Measurements from ENCODE around the gene NR1H4.
"Not testable (repeated sequence)": the region's sequence is repeated elsewhere in the genome, so short reads cannot be mapped to it uniquely, and the experiment has no call there.

NR1H4 gene

GRCh38 chr12:100573292-100574186 lies 99.9 kb downstream of the NR1H4 start, which contains the start of gene GAS2L3:
Gene GAS2L3 (plus strand): TSS chr12:100573684. CDS start chr12:100594905, 21,221 bp downstream.
- peak; percentile 59 for DNase-seq

- DNase-seq = no peak
Observed at GRCh38 chr12:100574187-100575074, 100.8 kb downstream of the NR1H4 start.

DNA sequence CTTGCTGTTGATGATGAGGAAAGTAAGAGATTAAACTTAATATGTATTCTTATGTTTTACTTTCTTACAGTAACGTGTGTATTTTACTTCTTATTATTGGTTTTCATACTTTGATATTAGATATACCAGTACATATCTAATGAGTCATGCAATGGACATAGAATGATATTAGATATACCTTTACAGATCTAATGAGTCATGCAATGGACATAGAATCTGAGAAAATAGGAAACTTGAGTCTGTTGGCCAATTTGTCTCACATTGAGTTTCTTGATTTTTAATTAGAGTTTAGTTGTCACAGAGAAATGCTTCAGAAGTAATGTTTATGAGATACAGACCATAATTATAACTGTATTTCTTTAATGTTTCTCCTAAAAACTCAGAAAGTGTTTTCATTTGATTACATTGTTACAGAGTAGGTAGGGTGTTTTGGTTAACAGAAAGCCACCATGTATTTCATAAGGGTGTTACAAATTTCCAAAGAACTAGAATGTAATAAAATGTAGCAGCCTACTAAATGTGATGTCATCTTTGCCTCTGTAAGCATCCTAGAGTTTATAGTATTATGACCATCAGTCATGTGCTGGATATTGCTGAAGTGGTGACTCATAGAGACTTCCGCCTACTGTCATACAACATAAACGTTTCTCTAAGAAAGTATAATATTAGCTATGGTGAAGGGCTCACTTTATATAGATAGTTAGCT lies 102.8 kb downstream of the NR1H4 start:
- no peak for DNase-seq

DNA sequence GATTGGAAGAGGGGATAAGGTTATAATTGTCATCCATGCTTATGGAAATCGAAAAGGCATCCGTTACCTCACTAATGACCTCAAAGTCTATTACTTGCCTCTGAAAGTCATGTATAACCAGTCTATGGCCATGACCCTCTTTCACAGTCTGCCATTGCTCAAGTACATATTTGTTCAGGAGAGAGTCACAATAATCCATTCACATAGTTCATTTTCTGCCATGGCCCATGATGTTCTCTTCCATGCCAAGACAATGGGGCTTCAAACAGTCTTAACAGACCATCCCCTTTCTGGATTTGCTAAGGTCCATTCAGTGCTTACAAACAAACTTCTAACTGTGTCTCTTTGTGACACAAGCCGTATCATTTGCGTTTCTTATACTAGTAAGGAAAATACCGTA lies 105.3 kb downstream of the NR1H4 start:
- DNase-seq = no peak

- no peak for DNase-seq
Observed at GRCh38 chr12:100579844-100580243, 106.2 kb downstream of the NR1H4 start.

DNA sequence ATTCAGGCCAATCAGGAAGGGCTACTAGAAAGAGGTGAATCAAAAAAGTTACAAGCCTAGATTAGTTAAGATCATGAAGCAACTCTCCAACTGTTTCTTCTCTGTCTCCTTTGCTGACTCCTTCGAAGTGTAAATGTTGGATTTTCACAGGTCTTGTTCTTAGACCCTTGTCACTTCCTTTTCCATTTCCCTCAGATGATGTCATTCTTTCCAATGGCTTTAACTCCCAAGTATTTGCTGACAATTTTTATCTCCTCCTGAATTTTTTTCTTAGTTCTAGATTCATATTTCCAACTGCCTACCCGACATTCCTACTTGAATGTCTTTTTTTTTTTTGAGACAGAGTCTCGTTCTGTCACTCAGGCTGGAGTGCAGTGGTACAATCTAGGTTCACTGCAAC lies 110.6 kb downstream of the NR1H4 start:
- DNase-seq = no peak

- DNase-seq = no peak
Observed at GRCh38 chr12:100591979-100592378, 118.3 kb downstream of the NR1H4 start.

- DNase-seq = no peak
Observed at GRCh38 chr12:100593490-100593889, 119.8 kb downstream of the NR1H4 start.

DNA sequence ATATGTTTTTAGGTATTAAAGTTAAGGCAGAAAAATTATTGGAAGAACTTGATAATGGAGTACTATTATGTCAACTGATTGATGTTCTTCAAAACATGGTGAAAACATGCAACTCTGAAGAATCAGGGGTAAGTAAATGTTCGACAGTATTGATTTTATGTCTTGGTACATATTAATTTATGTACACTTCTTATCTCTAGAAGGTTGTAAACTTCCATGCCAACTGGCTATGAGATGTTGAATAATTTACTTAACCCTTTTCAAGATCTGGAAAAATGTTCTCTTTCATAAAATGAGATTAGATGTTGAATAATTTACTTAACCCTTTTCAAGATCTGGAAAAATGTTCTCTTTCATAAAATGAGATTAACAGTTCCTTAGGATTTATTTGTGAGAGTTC lies 128.0 kb downstream of the NR1H4 start:
- no peak for DNase-seq

- not testable (repeated sequence) for DNase-seq
Observed at GRCh38 chr12:100602997-100603396, 129.3 kb downstream of the NR1H4 start.

GRCh38 chr12:100608776-100609175 lies 135.1 kb downstream of the NR1H4 start:
- no peak for DNase-seq

- no peak for DNase-seq
Observed at GRCh38 chr12:100610666-100611430, 137.2 kb downstream of the NR1H4 start.

GRCh38 chr12:100612606-100613005 lies 138.9 kb downstream of the NR1H4 start:
- DNase-seq = no peak
